ENCODE data around the gene ZBTB7C.

GRCh38 chr18:48093104-48093503, 316.1 kb downstream of the ZBTB7C start:
- TF ChIP-seq, protein P1, sequence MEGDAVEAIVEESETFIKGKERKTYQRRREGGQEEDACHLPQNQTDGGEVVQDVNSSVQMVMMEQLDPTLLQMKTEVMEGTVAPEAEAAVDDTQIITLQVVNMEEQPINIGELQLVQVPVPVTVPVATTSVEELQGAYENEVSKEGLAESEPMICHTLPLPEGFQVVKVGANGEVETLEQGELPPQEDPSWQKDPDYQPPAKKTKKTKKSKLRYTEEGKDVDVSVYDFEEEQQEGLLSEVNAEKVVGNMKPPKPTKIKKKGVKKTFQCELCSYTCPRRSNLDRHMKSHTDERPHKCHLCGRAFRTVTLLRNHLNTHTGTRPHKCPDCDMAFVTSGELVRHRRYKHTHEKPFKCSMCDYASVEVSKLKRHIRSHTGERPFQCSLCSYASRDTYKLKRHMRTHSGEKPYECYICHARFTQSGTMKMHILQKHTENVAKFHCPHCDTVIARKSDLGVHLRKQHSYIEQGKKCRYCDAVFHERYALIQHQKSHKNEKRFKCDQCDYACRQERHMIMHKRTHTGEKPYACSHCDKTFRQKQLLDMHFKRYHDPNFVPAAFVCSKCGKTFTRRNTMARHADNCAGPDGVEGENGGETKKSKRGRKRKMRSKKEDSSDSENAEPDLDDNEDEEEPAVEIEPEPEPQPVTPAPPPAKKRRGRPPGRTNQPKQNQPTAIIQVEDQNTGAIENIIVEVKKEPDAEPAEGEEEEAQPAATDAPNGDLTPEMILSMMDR (conservative IDR thresholded peaks at IDR 0.05; ENCODE audit: low read length) = no peak
- TF ChIP-seq EZH2phosphoT487 (IDR thresholded peaks at IDR 0.05; ENCODE audit: borderline replicate concordance) = no peak

All from Loucy (cell line).